ENCODE results near the gene UHMK1. TPM values are rescaled to one million over a fixed set of nuclear protein-coding genes. Genes with fewer than 3 reads are reported as not detected.

The UHMK1 gene
- total RNA-seq, 1 donor from 2014 or later = 21.7 TPM

DNA sequence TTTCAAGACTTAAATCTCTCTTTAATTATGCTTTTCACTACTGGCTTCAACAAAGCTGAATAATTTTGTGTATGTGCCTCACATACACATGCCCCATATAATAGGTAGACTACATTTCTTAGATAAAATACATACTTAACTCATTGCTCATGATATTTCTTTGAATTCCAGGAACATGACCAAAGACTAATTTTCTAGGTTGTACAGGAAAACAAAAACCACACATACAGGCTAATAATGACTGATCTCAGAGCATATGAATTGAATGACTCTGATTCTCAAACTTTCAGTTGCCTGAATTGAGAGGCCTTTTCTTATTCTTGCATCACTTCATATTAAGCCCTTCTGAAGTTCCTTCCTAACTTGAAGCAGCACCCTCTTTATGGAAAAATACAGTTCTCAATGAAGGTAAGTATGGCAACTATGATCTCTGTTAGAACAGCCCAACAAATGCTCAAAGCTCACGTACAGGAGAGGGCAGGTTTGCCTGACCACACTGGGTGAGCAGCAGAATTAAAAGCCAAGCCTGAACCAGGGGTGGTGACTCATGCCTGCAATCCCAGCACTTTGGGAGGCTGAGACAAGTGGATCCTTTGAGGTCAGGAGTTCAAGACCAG, 41.3 kb downstream of the UHMK1 start:
- Mint-ChIP-seq H3K4me1 (no peaks in the 10 kb centered on the region), H3K4me3 (no peak overlapping the region), H3K9me3 (peaks cover 6% of the 10 kb centered on the region), H3K36me3 (ENCODE audit: low read depth) (peaks cover 12% of the 10 kb centered on the region), H3K27ac (ENCODE audit: unreplicated experiment) (no peak overlapping the region), H3K27me3 (ENCODE audit: low read depth) (no peaks in the 10 kb centered on the region)
- no peak for DNase-seq (ENCODE audit: low read depth, low spot score)
- TF ChIP-seq CTCF (conservative IDR thresholded peaks at IDR 0.05) = no peak

GRCh38 chr1:162541619-162542141, 44.1 kb downstream of the UHMK1 start:
- Mint-ChIP-seq H3K4me3 (no peak overlapping the region), H3K27me3 (ENCODE audit: low read depth) (no peaks in the 10 kb centered on the region), H3K27ac (ENCODE audit: unreplicated experiment) (no peak overlapping the region), H3K36me3 (ENCODE audit: low read depth) (peaks cover 8% of the 10 kb centered on the region), H3K9me3 (peaks cover 6% of the 10 kb centered on the region), H3K4me1 (no peaks in the 10 kb centered on the region)
- TF ChIP-seq CTCF (conservative IDR thresholded peaks at IDR 0.05) = no peak
- no peak for DNase-seq (ENCODE audit: low read depth, low spot score)

GRCh38 chr1:162543228-162543627, 45.6 kb downstream of the UHMK1 start:
- no peak for DNase-seq (ENCODE audit: low read depth, low spot score)
- H3K27me3 Mint-ChIP-seq (ENCODE audit: low read depth) = no peaks in the 10 kb centered on the region
- no peak for TF ChIP-seq CTCF (conservative IDR thresholded peaks at IDR 0.05)
- no peak overlapping the region for H3K4me3 Mint-ChIP-seq
- no peaks in the 10 kb centered on the region for H3K4me1 Mint-ChIP-seq
- H3K27ac Mint-ChIP-seq (ENCODE audit: unreplicated experiment) = no peak overlapping the region
- peaks cover 6% of the 10 kb centered on the region for H3K9me3 Mint-ChIP-seq
- H3K36me3 Mint-ChIP-seq (ENCODE audit: low read depth) = peaks cover 8% of the 10 kb centered on the region

DNA sequence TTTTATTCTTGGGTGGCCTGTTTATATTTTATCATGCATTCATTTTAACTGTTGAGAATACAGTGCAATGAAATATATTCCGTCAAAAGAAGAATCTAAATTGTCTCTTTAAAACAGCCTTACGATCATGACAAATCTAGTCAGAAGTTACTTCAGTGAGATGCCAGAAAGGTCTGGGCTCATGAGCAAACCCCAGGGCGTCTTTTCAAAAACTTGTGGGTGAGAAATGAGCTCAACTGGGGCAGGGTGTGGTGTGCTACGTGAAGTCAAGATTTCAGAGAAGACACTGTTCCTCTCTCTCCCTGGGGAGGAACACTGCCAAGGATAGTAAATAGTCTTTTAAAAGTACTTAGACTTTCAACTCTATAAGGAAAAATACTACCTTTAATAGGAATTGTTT, 50.6 kb downstream of the UHMK1 start:
- TF ChIP-seq CTCF (conservative IDR thresholded peaks at IDR 0.05) = no peak
- Mint-ChIP-seq H3K4me1 (no peaks in the 10 kb centered on the region), H3K4me3 (no peak overlapping the region), H3K27me3 (ENCODE audit: low read depth) (no peaks in the 10 kb centered on the region), H3K36me3 (ENCODE audit: low read depth) (no peaks in the 10 kb centered on the region), H3K9me3 (peaks cover 4% of the 10 kb centered on the region), H3K27ac (ENCODE audit: unreplicated experiment) (no peak overlapping the region)
- no peak for DNase-seq (ENCODE audit: low read depth, low spot score)

DNA sequence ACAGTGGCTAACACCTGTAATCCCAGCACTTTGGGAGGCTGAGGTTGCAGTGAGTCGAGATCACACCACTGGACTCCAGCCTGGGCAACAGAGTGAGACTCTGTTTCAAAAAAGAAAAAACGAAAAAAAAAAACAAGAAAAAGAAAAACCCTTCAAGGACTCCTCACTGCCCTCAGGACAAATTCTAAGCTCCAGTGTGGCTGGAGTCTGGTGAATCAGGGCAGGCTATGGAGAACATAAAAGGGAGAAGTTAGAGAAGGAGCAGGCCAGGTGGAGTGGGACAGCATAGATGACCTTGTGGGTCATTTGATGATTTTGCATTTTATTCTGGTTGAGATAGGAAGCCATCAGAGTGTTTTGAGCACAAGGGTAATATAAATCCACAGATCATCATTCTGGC, 51.4 kb downstream of the UHMK1 start:
- Mint-ChIP-seq H3K27me3 (ENCODE audit: low read depth) (no peaks in the 10 kb centered on the region), H3K36me3 (ENCODE audit: low read depth) (no peaks in the 10 kb centered on the region), H3K27ac (ENCODE audit: unreplicated experiment) (no peak overlapping the region)

More for the DNA sequence above, 51.4 kb downstream of the UHMK1 start:
- H3K4me3 Mint-ChIP-seq = no peak overlapping the region
- H3K9me3 Mint-ChIP-seq = no peaks in the 10 kb centered on the region
- DNase-seq (ENCODE audit: low read depth, low spot score) = no peak
- no peak for TF ChIP-seq CTCF (conservative IDR thresholded peaks at IDR 0.05)
- H3K4me1 Mint-ChIP-seq = no peaks in the 10 kb centered on the region
